Left lobe of liver (tissue), 2 donors: ENCODE results near the gene PCIF1. TPM values are rescaled to one million over a fixed set of nuclear protein-coding genes. Genes with fewer than 3 reads are reported as not detected.
"Not testable (repeated sequence)": the region's sequence is repeated elsewhere in the genome, so short reads cannot be mapped to it uniquely, and the experiment has no call there.

ENCODE experiments used
- ATAC-seq: fragments of 200-7000 bp; cut with Tn5 transposase; one replicate; pipeline ENCODE4 v1.9.1; 2020; ENCODE audit warnings: mild to moderate bottlenecking, moderate library complexity
- DNase-seq: peaks from one replicate; pipeline ENCODE4 v3.0.0-alpha.2; 2020; ENCODE audit warnings: low spot score
- total RNA-seq: library from RNA; stranded (reverse); gene quantifications from one replicate; pipeline ENCODE4 v1.2.1, GENCODE V29; 2021
- donor health status: DM: no; HTN: no; CAD: no; lungs with moderate emphysema.
- donor health status: DM: no; HTN: yes; CAD: no.

PCIF1 gene
- total RNA-seq: 11.2 TPM

- DNase-seq (peak; percentile 99), ATAC-seq (peak; percentile 92)
Measured at GRCh38 chr20:45934586-45935415, at the start of gene PCIF1. PCIF1 (plus strand) TSS chr20:45934683; CDS start chr20:45939000, 4,317 bp downstream.

GRCh38 chr20:45886590-45887345, 47.7 kb upstream of the PCIF1 start:
- ATAC-seq (no peak), DNase-seq (no peak)

DNA sequence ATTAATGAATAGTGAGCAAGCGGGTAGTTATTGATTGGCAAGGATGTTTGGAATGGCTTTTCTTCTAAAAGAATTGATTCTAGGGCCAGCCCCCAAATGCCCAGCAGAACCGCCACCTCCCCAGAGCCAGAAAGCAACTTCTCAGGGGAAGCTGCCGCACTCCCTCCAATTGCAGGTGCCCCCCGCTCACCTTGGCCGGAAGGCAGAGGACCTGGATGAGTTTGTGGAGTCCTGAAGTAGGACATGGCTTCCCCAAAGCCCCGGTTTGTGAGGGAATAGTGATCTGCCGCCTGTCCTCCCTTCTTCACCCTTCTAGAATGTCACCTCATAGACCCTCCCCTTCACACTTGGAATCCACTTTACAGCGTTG, 47.2 kb upstream of the PCIF1 start, which contains the start of gene SPATA25:
Gene SPATA25, minus strand, starts transcription at position 277 of the 370 bp plus-strand sequence. Its CDS starts 32 bp downstream, at position 245.
- no peak for DNase-seq
- ATAC-seq: no peak

GRCh38 chr20:45888681-45889080, 45.8 kb upstream of the PCIF1 start:
- DNase-seq: no peak
- ATAC-seq: no peak

- peak; percentile 75 for ATAC-seq
- peak; percentile 78 for DNase-seq
Measured at GRCh38 chr20:45890077-45890984, 44.2 kb upstream of the PCIF1 start.

- DNase-seq: peak; percentile 98
- ATAC-seq: peak; percentile 86
Measured at GRCh38 chr20:45890985-45891983, 43.2 kb upstream of the PCIF1 start, which contains the start of the genes CTSA and NEURL2. CTSA (plus strand) TSS chr20:45891335; CDS start chr20:45891569, 234 bp downstream. NEURL2 (minus strand) TSS chr20:45891208; CDS start chr20:45890991, 217 bp downstream.

- no peak for ATAC-seq
- DNase-seq: no peak
Measured at GRCh38 chr20:45892049-45892825, 42.2 kb upstream of the PCIF1 start.

GRCh38 chr20:45892828-45893500, 41.5 kb upstream of the PCIF1 start:
- no peak for DNase-seq
- ATAC-seq: no peak

DNA sequence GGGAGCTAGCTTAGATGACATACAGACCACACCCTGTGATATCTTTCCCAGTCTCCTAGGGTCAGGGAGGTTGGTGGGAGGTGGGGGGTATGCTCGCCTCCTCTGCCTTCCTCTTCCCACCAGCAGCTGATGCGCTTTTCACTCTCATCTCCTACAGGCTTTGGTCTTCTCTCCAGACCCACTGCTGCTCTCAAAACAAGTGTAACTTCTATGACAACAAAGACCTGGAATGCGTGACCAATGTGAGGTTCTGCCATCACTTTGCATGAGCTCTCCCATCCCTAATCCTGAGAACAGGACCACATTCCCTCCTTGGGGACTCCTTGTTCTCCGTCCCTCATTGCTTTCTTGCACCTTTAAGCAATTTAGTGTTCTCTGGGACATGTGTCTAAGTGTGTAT, 40.7 kb upstream of the PCIF1 start:
- no peak for ATAC-seq
- DNase-seq: no peak

DNA sequence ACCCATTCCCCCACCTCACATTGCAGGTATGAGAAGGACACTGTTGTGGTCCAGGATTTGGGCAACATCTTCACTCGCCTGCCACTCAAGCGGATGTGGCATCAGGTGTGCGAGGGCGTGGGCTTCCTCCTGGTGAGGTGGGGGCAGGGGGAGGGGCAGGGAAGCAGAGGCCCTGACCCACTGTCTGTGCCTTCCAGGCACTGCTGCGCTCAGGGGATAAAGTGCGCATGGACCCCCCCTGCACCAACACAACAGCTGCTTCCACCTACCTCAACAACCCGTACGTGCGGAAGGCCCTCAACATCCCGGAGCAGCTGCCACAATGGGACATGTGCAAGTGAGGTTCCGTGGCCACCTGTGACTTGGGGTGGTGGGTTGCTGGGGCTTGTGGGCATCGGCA, 39.7 kb upstream of the PCIF1 start:
- ATAC-seq (no peak), DNase-seq (no peak)

DNA sequence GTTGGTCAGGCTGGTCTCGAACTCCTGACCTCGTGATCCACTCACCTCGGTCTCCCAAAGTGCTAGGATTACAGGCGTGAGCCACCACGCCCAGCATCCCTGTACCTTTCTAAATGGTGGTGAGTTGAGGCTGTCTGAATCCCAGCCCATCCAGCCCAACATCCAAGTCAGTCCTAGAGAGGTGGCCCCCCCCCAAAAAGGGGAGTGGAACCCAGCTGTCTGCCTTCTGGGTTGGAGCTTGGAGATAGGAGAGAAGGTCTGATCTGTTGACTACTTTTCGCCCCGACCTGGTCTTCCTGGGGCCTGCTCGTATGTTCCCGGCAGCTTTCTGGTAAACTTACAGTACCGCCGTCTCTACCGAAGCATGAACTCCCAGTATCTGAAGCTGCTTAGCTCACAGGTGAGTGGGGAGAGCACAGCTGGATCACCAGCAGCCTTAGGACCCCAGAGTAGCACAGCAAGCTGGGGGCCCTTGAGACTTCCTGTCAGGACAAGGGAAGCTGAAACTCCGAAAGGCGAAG, 37.8 kb upstream of the PCIF1 start:
- ATAC-seq (no peak), DNase-seq (no peak)

- DNase-seq: no peak
Measured at GRCh38 chr20:45897289-45897688, 37.2 kb upstream of the PCIF1 start.

GRCh38 chr20:45897692-45898091, 36.8 kb upstream of the PCIF1 start:
- no peak for DNase-seq
- no peak for ATAC-seq

More at GRCh38 chr20:45897289-45897688, 37.2 kb upstream of the PCIF1 start:
- no peak for ATAC-seq

DNA sequence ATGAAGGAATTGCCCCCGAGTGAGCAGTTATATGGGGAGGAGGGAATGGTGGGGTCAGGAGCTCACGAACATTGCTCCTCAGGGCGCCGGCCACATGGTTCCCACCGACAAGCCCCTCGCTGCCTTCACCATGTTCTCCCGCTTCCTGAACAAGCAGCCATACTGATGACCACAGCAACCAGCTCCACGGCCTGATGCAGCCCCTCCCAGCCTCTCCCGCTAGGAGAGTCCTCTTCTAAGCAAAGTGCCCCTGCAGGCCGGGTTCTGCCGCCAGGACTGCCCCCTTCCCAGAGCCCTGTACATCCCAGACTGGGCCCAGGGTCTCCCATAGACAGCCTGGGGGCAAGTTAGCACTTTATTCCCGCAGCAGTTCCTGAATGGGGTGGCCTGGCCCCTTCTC, 36.2 kb upstream of the PCIF1 start:
- ATAC-seq (no peak), DNase-seq (no peak)

DNA sequence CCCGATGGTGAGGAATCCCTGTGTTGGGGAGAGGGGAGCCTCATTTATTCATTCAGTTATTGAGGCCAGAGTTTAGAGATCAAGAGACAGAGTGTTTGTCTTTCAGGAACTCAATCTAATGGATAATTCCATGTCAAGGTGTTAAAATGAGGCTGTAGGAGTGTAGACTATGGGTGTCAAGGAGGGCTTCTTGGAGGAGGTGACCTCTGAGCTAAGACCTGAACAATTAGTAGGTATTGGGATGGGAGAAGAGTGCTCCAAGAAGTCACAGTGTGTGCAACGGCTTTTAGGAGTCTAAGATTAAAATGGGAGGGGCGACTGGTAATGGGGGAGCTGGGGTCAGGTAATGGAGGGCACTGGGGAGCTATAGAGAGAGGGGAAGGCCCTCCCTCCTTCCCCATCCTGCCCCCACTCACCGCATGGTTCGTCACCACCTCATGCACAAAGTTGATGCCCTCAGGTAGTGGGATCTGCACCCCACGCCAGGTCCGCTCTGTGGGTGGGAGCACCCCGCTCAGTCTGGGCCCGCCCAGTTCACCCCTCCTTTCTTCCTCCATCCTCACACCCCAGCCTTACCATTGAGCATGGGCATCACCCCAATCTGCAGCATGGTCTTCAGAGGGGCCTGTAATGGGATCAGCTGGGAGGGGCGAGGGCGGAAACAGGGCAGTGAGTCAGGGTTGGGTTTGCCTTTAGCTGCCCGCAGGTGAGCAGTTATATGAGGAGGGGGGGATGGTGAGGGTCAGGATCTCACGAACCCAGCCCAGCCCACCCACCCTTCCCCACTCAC, 35.2 kb upstream of the PCIF1 start:
- no peak for DNase-seq
- ATAC-seq: no peak

DNA sequence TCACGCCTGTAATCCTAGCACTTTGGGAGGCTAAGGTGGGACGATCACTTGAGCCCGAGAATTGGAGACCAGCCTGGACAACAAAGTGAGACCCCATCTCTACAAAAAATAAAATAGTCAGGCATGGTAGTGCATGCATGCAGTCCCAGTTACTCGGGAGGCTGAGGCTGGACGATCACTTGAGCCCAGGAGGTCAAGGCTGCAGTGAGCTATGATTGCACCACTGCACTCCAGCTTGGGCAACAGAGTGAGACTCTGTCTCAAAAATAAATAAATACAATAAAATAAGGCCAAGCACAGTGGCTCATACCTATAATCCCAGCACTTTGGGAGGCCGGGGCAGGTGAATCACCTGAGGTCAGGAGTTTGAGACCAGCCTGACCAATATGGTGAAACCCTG, 33.2 kb upstream of the PCIF1 start:
- peak; percentile 15 for ATAC-seq
- not testable (repeated sequence) for DNase-seq

GRCh38 chr20:45902199-45902701, 32.2 kb upstream of the PCIF1 start:
- DNase-seq (no peak), ATAC-seq (no peak)
